HepG2 (cell line): Measurements from ENCODE around the gene NUDCD2. TPM values are rescaled to one million over a fixed set of nuclear protein-coding genes. Genes with fewer than 3 reads are reported as not detected.
A peak's percentile ranks its signal among the peaks of the same experiment; 100 is the strongest.

ENCODE experiments used
- ATAC-seq: fragments of 200-7000 bp; cut with Tn5 transposase; 3 replicates; pipeline ENCODE4 v1.9.1; 2020; ENCODE audit warnings: mild to moderate bottlenecking, moderate library complexity
- BruUV-seq: library from RNA; stranded (reverse); fragments of 400-500 nt; replicated peaks from 2 replicates; lab custom pipeline; 2021; lab: Mats Ljungman, UMichigan
- CTCF ChIA-PET: fragments of 300-600 bp; formaldehyde crosslinking; extraction: SDS; loops from one replicate; lab custom pipeline; 2021; ENCODE audit warnings: low total read pairs, inconsistent platforms, low intra/inter-chr PET ratio; lab: Yijun Ruan, JAX
- POLR2A ChIA-PET: fragments of 350-600 bp; sonication (Branson Sonifier 250); formaldehyde crosslinking; loops from one replicate; lab custom pipeline; 2020; ENCODE audit warnings: antibody characterized with exemption, inconsistent platforms; lab: Yijun Ruan, JAX
- DNase-seq: peaks from one replicate; pipeline ENCODE4 v3.0.0-alpha.2; 2015; ENCODE audit warnings: low spot score
- FAIRE-seq: peaks from 3 replicates; lab custom pipeline; 2011; peaks lifted over from hg19 to GRCh38; lab: Jason Lieb, UNC
- H2AFZ ChIP-seq: one replicate; pipeline ENCODE4 v1.6.1; 2011; ENCODE audit warnings: low read length, inconsistent platforms
- H3K27ac ChIP-seq: fragments of 300-600 bp; 3 replicates; pipeline ENCODE4 v1.8.0; 2011; ENCODE audit warnings: mixed run types, mild to moderate bottlenecking, mixed read lengths, low read length, inconsistent platforms; ENCODE audit not compliant: insufficient read depth; ENCODE audit errors: extremely low read length
- H3K27me3 ChIP-seq, 2 experiments: fragments of 200-600 bp in 1 of 2; 2 replicates in 1 of 2; 3 replicates in 1 of 2; pipeline versions ENCODE4 v1.6.0 to v1.8.0; 2011; ENCODE audit warnings: low read length in 2 of 2, mild to moderate bottlenecking in 2 of 2, moderate library complexity in 2 of 2, inconsistent platforms in 1 of 2; ENCODE audit not compliant: insufficient read depth in 2 of 2, control insufficient read depth in 1 of 2
- H3K36me3 ChIP-seq, 2 experiments: fragments of 200-600 bp in 1 of 2; replicated peaks in 1 of 2; 2 replicates in 1 of 2; 3 replicates in 1 of 2; pipeline versions ENCODE4 v1.5.1 to v1.8.0; 2011; ENCODE audit warnings: low read length in 2 of 2, inconsistent platforms in 1 of 2; ENCODE audit not compliant: insufficient read depth in 2 of 2, control insufficient read depth in 1 of 2
- H3K4me1 ChIP-seq: 2 replicates; pipeline ENCODE4 v1.5.1; 2012; ENCODE audit warnings: low read length, inconsistent platforms; ENCODE audit not compliant: insufficient read depth
- H3K4me2 ChIP-seq: 2 replicates; pipeline ENCODE4 v1.6.0; 2011; ENCODE audit warnings: low read depth, low read length, inconsistent platforms
- H3K4me3 ChIP-seq, 3 experiments: fragments of 200-600 bp in 1 of 3; sonication (generic), shearing (Covaris generic) in 1 of 3; replicated peaks in 1 of 3; 2 replicates each; pipeline ENCODE4 v1.5.1; 2011 to 2016; ENCODE audit warnings: low read length in 3 of 3, inconsistent platforms in 2 of 3, low read depth in 2 of 3, mild to moderate bottlenecking in 2 of 3, control low read depth in 1 of 3, mixed read lengths in 1 of 3; ENCODE audit not compliant: insufficient read depth in 1 of 3
- H3K79me2 ChIP-seq: one replicate; pipeline ENCODE4 v1.6.1; 2011; ENCODE audit warnings: low read length, inconsistent platforms; ENCODE audit not compliant: insufficient read depth
- H3K9ac ChIP-seq: 2 replicates; pipeline ENCODE4 v1.6.0; 2011; ENCODE audit warnings: mild to moderate bottlenecking, low read depth, low read length, inconsistent platforms; ENCODE audit not compliant: insufficient read depth
- H3K9me3 ChIP-seq: 2 replicates; pipeline ENCODE4 v1.5.1; 2012; ENCODE audit warnings: mild to moderate bottlenecking, low read length
- H4K20me1 ChIP-seq: 2 replicates; pipeline ENCODE4 v1.6.0; 2011; ENCODE audit warnings: inconsistent platforms, mild to moderate bottlenecking, low read length, moderate library complexity; ENCODE audit not compliant: insufficient read depth
- ATAD3A ChIP-seq: sonication (generic); formaldehyde crosslinking; IDR thresholded peaks from 2 replicates; pipeline ENCODE4 v1.4.0; 2020; ENCODE audit warnings: missing genetic modification reagents
- CENPT ChIP-seq: sonication (generic); formaldehyde crosslinking; IDR thresholded peaks from 2 replicates; pipeline ENCODE4 v1.8.0; 2022; ENCODE audit warnings: low read depth, mild to moderate bottlenecking, moderate library complexity, missing genetic modification reagents
- HNF1A ChIP-seq, 2 experiments: sonication (generic) in 1 of 2; formaldehyde crosslinking in 1 of 2; IDR thresholded peaks; 2 replicates each; pipeline versions ENCODE4 v1.4.0 to v1.6.1; 2016 to 2020; ENCODE audit warnings: borderline replicate concordance in 1 of 2, low read depth in 1 of 2, mild to moderate bottlenecking in 1 of 2, missing genetic modification reagents in 1 of 2
- POGK ChIP-seq: sonication (generic); formaldehyde crosslinking; conservative IDR thresholded peaks from 2 replicates; pipeline ENCODE4 v1.8.0; 2022; ENCODE audit warnings: mild to moderate bottlenecking, moderate library complexity, missing genetic modification reagents
- RAD51 ChIP-seq: fragments of 450-650 bp; IDR thresholded peaks from 2 replicates; pipeline ENCODE4 v1.6.1; 2016; ENCODE audit warnings: borderline replicate concordance
- SNRNP70 ChIP-seq: fragments of 200-400 bp; formaldehyde crosslinking; IDR thresholded peaks from 2 replicates; pipeline ENCODE4 v1.6.1; 2017; ENCODE audit warnings: mild to moderate bottlenecking, low read depth, low read length, moderate library complexity
- TCF7 ChIP-seq: sonication (generic); IDR thresholded peaks from 2 replicates; pipeline ENCODE4 v1.6.1; 2016; ENCODE audit warnings: antibody characterized with exemption, low read depth
- ZBTB8A ChIP-seq: sonication (generic); formaldehyde crosslinking; IDR thresholded peaks from 2 replicates; pipeline ENCODE4 v1.4.0; 2020; ENCODE audit warnings: mild to moderate bottlenecking, low read depth, missing genetic modification reagents, borderline replicate concordance
- ZFP36L1 ChIP-seq: sonication (generic); formaldehyde crosslinking; IDR thresholded peaks from 2 replicates; pipeline ENCODE4 v1.8.0; 2022; ENCODE audit warnings: mild to moderate bottlenecking, missing genetic modification reagents, moderate library complexity
- ZFP82 ChIP-seq: sonication (generic); formaldehyde crosslinking; IDR thresholded peaks from 2 replicates; pipeline ENCODE4 v1.5.1; 2020; ENCODE audit warnings: mild to moderate bottlenecking, missing genetic modification reagents, borderline replicate concordance
- WGBS: methylation state at CpG from one replicate; pipeline ENCODE4 v1.1.6; 2017; ENCODE audit warnings: low lambda C conversion rate; 5-methylcytosine and 5-hydroxymethylcytosine counted together
- in situ Hi-C: cut with HindIII; loops from 2 replicates; pipeline ENCODE4 v1.10.0; 2017; ENCODE audit warnings: low pct_unique_long_range_greater_than_20kb; ENCODE audit not compliant: extremely low pct_ligation_motif_present
- intact Hi-C: fragments of 100-400 bp; cut with micrococcal nuclease; formaldehyde crosslinking; loops from one replicate; pipeline ENCODE4 v1.10.0; 2022; ENCODE audit not compliant: unreplicated experiment
- polyA plus RNA-seq, 8 experiments: library from polyadenylated mRNA; depleted of rRNA in 3 of 8; stranded (reverse) in 7 of 8; unstranded in 1 of 8; fragments of >200 nt; fragmentation: Illumina TruSeq in 4 of 8; extraction: Trizol in 4 of 8; gene quantifications; 2 replicates each; pipeline versions ENCODE4 v1.2.1 to v1.2.3, GENCODE V29; 2011 to 2016; ENCODE audit warnings: low read depth in 4 of 8, missing spikeins in 1 of 8, mixed read lengths in 1 of 8; ENCODE audit not compliant: insufficient read depth in 1 of 8
- total RNA-seq, 5 experiments: library from RNA; depleted of rRNA; stranded (reverse); fragments of >200 nt; fragmentation: Illumina TruSeq; extraction: Trizol; gene quantifications; 2 replicates each; pipeline ENCODE4 v1.2.3, GENCODE V29; 2016; ENCODE audit warnings: low read depth in 1 of 5

NUDCD2 gene
- total and polyA plus RNA-seq, 2 of the 13 experiments (the other 11 are each of a cell fraction or from before 2014, with no cell fraction given): 14.8 to 39.2 TPM

- BruUV-seq: no TSS peak
- peaks cover 32% of the 10 kb centered on the region for H3K4me1 ChIP-seq
- in situ Hi-C loops: no loop called here
- peak overlapping the region; percentile 99 for H3K9ac ChIP-seq
- ATAC-seq (no peak), DNase-seq (no peak), FAIRE-seq (no peak)
- ChIA-PET POLR2A (interaction anchor here (0.9 to 5.8 kb wide), 6 partner anchors 9 to 48 kb away, joined by 3 to 182 read pairs (median 15); partner anchors contain the start of genes CCNG1 and MAT2B), CTCF (no interaction called here)
- WGBS: 4% methylated on average over 6 of the region's 6 CpGs
- H3K27ac ChIP-seq: peak overlapping the region; percentile 100
- H3K27me3 ChIP-seq: peaks cover 0 to 4% of the 10 kb centered on the region in 2 experiments; a peak in 1 of 5 replicates
- TF ChIP-seq ZFP36L1 (CRISPR knock-in tag) (peak; percentile 3; the same call in 1 of the 2 replicates), ZFP82 (CRISPR knock-in tag) (no peak)
- peak overlapping the region; percentile 79 for H3K4me2 ChIP-seq
- intact Hi-C loops: loop anchor here (1.0 kb wide), 1 partner anchor 19 kb away; no protein-coding TSS in a partner anchor
- H3K79me2 ChIP-seq: peaks cover 56% of the 10 kb centered on the region
- peak overlapping the region; percentile 68 to 88 (median 86) for H3K4me3 ChIP-seq
- H4K20me1 ChIP-seq: no peaks in the 10 kb centered on the region
- peaks cover 2 to 9% of the 10 kb centered on the region in 2 experiments; a peak in 3 of 5 replicates for H3K36me3 ChIP-seq
- H2AFZ ChIP-seq: no peak overlapping the region
- no peaks in the 10 kb centered on the region for H3K9me3 ChIP-seq
Observed at GRCh38 chr5:163458778-163459385, 1.0 kb downstream of the NUDCD2 start.

DNA sequence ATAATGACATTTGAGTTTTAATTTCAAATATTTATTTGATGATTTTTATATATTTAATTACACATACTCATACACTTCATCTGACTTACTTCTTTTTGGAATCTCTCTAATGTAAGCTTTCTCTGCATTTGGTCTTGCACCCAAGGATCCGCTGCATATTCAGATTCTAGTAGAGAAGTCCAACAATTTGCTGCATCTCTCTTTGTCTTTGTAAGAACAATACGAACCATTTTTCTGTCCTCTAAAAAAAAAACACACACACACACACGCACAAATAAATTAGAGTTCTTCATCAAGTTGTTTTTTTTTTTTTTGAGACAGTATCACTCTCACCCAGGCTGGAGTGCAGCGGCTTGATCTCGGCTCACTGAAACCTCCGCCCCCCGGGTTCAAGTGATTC lies 3.1 kb downstream of the NUDCD2 start:
- Histone ChIP-seq H3K27ac (no peak overlapping the region), H3K4me3 (no peak overlapping the region), H3K4me1 (peaks cover 16% of the 10 kb centered on the region), H3K27me3 (peaks cover 0 to 4% of the 10 kb centered on the region in 2 experiments; a peak in 1 of 5 replicates), H3K9me3 (no peaks in the 10 kb centered on the region), H3K79me2 (peaks cover 39% of the 10 kb centered on the region), H3K36me3 (peaks cover 2 to 12% of the 10 kb centered on the region in 2 experiments; a peak in 3 of 5 replicates), H3K4me2 (no peak overlapping the region), H3K9ac (no peak overlapping the region), H2AFZ (no peak overlapping the region), H4K20me1 (no peaks in the 10 kb centered on the region)
- no TSS peak for BruUV-seq
- WGBS: 97% methylated on average over 7 of the region's 7 CpGs
- ChIA-PET POLR2A (interaction anchor here (1.2 to 5.8 kb wide), 2 partner anchors 9 to 16 kb away, joined by 3 to 182 read pairs; partner anchors contain the start of gene CCNG1), CTCF (no interaction called here)
- intact Hi-C loops (no loop called here), in situ Hi-C loops (no loop called here)
- DNase-seq (no peak), ATAC-seq (no peak), FAIRE-seq (no peak)
- TF ChIP-seq ATAD3A (CRISPR knock-in tag) (no peak), HNF1A (IDR thresholded peaks at IDR 0.05; ENCODE audit: low read depth) (no peak), HNF1A (CRISPR knock-in tag; IDR thresholded peaks at IDR 0.05; ENCODE audit: borderline replicate concordance) (no peak), SNRNP70 (no peak), RAD51 (no peak), POGK (CRISPR knock-in tag) (no peak), ZBTB8A (CRISPR knock-in tag) (no peak), CENPT (CRISPR knock-in tag) (no peak), TCF7 (no peak)
